ENCODE results near the gene XXYLT1.

DNA sequence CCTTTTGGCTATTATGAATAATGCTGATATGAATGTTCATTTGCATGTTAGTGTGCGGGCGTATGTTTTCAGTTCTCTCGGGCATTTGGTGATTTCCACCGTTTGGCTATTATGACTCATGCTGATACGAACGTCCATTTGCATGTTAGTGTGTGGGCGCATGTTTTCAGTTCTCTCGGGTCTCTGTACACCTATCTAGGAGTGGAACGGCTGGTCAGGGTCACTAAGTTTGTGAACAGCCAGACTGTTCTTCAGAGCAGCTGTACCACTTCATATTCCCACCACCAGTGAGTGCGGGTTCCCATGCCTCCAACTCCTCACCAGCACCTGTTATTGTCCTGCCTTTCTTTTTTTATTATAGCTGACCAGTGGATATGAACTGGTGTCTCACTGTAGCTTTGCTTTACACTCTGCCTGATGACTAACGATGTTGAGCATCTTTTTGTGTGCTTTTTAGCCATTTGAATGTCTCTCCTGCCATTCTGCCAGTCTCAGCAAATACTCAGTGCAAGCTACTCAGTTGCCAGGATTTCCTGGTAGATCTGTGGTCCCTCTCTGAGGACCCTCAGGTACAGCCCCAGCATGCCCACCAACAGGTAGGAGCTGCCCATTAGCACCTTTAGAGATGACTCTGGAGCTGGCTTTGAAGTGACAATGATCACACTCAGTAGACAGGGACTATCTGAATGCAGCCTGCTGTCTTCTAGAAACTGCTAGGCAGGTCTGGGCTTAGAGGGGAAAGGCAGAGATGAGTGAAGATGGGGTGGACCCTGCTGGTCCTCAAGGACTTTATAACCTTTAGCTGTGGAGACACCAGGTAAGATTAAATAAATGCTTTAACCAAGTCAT lies 141.1 kb downstream of the XXYLT1 start:
- TF ChIP-seq, protein P1, sequence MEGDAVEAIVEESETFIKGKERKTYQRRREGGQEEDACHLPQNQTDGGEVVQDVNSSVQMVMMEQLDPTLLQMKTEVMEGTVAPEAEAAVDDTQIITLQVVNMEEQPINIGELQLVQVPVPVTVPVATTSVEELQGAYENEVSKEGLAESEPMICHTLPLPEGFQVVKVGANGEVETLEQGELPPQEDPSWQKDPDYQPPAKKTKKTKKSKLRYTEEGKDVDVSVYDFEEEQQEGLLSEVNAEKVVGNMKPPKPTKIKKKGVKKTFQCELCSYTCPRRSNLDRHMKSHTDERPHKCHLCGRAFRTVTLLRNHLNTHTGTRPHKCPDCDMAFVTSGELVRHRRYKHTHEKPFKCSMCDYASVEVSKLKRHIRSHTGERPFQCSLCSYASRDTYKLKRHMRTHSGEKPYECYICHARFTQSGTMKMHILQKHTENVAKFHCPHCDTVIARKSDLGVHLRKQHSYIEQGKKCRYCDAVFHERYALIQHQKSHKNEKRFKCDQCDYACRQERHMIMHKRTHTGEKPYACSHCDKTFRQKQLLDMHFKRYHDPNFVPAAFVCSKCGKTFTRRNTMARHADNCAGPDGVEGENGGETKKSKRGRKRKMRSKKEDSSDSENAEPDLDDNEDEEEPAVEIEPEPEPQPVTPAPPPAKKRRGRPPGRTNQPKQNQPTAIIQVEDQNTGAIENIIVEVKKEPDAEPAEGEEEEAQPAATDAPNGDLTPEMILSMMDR (IDR thresholded peaks at IDR 0.05; ENCODE audit: low read depth, low read length, poor library complexity, severe bottlenecking), result no peak
- TF ChIP-seq EZH2phosphoT487 (IDR thresholded peaks at IDR 0.05; ENCODE audit: borderline replicate concordance, low read length), result no peak

All from DOHH2 (cell line).